Liver (tissue), 5 donors: Measurements from ENCODE around the gene CEP126. TPM values are rescaled to one million over a fixed set of nuclear protein-coding genes. Genes with fewer than 3 reads are reported as not detected.

Source experiments
- ATF3 ChIP-seq: IDR thresholded peaks from 2 replicates; pipeline ENCODE4 v1.6.1; 2016; ENCODE audit warnings: antibody characterized with exemption
- EGR1 ChIP-seq, 2 donors: IDR thresholded peaks; 2 replicates each; pipeline ENCODE4 v1.6.1; 2016 to 2018; ENCODE audit warnings: antibody characterized with exemption in 2 of 2, low read depth in 2 of 2
- polyA plus RNA-seq, 2 donors: library from polyadenylated mRNA; stranded (reverse) in 1 of 2; unstranded in 1 of 2; fragments of 200-250 nt in 1 of 2; fragments of >200 nt in 1 of 2; fragmentation: Nextera tagmentation in 1 of 2; extraction: Ambion mirVana in 1 of 2; gene quantifications; one replicate each; pipeline versions ENCODE4 v1.2.1 to v1.2.3, GENCODE V29; 2013 to 2015
- total RNA-seq, 2 donors: library from RNA; depleted of rRNA; stranded (reverse); fragments of >200 nt; gene quantifications; one replicate each; pipeline ENCODE4 v1.2.3, GENCODE V29; 2014
- donor health status: healthy.
- donor health status: healthy.
- donor health status: healthy.

Gene CEP126
- total and polyA plus RNA-seq, 4 donors, result 0.02 to 0.75 (median 0.16) TPM

- TF ChIP-seq ATF3 (no peak), EGR1 (IDR thresholded peaks at IDR 0.05; ENCODE audit: low read depth in 2 of 2) (no peak)
Observed at GRCh38 chr11:102047305-102047924, 132.6 kb downstream of the CEP126 start, which contains the start of gene CFAP300 (continued).

Other genes starting within 250 kb of the CEP126 start
- not detected for gene ANGPTL5, start 1.5 kb downstream of the CEP126 start, total RNA-seq
- gene ANGPTL5, start 1.5 kb downstream of the CEP126 start, polyA plus RNA-seq, result not detected
- gene CFAP300, start 132.4 kb downstream of the CEP126 start, total RNA-seq, result not detected
- under 1 TPM; 0.09 to 0.22 TPM for gene CFAP300, start 132.4 kb downstream of the CEP126 start, polyA plus RNA-seq
- 10 to 100 TPM; 17.6 to 65.6 TPM for gene YAP1, start 195.4 kb downstream of the CEP126 start, total RNA-seq
- 10 to 100 TPM in 1 of 2 donors, 1 to 10 TPM in 1; 3.7 to 19.1 TPM for gene YAP1, start 195.4 kb downstream of the CEP126 start, polyA plus RNA-seq